ENCODE measurements around the gene SAMHD1.
"Not testable (repeated sequence)": the region's sequence is repeated elsewhere in the genome, so short reads cannot be mapped to it uniquely, and the experiment has no call there.

Gene SAMHD1

DNA sequence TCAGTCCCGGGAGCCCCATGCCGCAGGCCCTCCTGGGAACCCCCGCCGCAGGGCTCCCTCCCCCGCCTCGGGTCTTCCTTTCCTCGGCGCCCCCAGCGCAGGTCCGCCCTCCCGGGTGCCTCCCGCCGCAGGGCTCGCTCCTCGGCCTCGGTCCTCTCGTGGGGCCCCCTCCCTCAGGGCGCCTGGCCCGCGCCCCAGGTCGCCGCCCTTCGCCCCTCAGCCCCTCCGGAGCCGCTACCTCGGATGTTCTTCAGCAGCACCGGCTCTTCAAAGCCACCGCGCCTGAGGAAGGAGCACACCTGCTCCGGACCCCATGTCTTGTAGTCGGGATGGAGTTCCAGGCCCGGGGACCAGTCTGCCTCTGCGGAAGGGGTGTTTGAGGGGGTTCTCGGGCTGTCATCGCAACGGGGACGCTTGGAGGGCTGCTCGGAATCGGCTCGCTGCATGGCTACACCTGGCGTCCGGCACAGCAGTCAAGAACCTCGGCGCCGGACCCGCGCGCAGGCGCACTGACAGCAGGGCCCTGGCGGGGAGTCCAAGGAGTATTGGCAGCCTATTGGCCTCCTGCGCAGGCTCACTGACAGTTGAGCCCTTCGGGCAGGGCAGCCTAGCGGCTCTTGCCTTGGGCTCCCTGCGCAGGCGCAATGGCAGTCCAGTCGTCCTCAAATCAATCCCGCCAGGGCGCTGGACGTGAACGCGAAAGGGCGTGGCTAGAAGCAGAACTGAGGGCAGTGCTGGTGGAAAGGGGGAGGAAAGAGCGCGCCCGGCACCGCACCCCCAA is at the start of gene SAMHD1:
TSS of gene SAMHD1 (minus strand) at position 511 of the 781 bp plus-strand sequence. CDS start at position 446, 65 bp downstream.
- DNase-seq (ENCODE audit: low spot score): peak; percentile 94

DNA sequence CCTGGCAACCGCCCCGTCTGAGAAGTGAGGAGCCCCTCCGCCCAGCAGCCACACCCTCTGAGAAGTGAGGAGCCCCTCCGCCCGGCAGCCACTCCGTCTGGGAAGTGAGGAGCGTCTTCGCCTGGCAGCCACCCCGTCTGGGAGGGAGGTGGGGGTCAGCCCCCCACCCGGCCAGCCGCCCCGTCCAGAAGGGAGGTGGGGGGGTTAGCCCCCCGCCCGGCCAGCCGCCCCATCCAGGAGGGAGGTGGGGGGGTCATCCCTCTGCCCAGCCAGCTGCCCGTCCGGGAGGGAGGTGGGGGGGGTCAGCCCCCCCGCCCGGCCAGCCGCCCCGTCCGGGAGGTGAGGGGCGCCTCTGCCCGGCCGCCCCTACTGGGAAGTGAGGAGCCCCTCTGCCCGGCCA is 48.7 kb upstream of the SAMHD1 start:
- not testable (repeated sequence) for DNase-seq (ENCODE audit: low spot score)

DNA sequence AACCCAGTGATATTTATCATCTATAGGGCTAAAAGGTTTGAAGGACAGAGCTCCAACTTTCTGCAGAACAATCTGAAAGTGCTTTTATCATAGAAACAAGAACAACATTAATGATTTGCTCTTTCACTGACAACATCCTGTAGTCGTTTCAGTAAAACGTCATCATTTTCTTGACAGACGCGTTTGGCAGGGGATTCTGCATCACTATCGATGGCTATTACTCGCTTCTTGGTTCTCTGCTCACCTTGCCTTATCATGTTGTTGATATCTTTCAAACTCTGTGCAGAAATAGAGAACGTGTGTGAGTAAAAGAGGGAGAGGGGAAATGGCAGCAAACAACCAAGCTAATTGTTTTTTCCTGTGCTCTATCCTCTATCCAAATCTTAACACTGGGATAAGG is 47.1 kb upstream of the SAMHD1 start:
- DNase-seq (ENCODE audit: low spot score): no peak

DNA sequence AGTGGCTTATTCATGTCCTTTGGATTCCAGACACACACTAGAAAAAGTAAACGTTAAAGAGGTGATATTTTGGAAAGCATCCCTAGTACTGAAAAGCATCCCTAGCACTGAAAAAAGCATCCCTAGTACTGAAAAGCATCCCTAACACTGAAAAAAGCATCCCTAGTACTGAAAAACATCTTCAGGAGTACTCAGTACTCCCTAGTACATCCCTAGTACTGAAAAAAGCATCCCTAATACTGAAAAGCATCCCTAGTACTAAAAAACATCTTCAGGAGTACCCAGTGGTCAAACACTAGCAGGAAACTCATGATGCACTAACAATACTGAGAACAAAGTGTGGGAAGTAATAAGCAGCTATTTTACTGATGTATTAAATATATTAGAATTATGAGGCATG is 45.6 kb upstream of the SAMHD1 start:
- no peak for DNase-seq (ENCODE audit: low spot score)

DNA sequence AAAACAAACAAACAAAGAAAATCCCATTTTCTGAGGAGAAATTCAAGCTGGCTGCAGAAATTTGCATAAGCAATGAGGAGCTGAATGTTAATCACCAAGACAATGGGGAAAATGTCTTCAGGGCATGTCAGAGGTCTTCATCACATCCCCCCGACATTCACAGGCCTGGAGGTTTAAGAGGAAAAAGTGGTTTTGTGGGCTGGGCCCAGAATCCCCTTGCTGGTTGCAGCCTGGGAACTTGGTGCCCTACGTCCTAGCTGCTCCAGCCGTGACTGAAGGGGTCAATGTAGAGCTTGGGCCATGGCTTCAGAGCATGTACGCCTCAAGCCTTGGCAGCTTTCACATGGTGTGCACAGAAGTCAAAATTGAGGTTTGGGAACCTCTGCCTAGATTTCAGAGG is 42.7 kb upstream of the SAMHD1 start:
- not testable (repeated sequence) for DNase-seq (ENCODE audit: low spot score)

DNA sequence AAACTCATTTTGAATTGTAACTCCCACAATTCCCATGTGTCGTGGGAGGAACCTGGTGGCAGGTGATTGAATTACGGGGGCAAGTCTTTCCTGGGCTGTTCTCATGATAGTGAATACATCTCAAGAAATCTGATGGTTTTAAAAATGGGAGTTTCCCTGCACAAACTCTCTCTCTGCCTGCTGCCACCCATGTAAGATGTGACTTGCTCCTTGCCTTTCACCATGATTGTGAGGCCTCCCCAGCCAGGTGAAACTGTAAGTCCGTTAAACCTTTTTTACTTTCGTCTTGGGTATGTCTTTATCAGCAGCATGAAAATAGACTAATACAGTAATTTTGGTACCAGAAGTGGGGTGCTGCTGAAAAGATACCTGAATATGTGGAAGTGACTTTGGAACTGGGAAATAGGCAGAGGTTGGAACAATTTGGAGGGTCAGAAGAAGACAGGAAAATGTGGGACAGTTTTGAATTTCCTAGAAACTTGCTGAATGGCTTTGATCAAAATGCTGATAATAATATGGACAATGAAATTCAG is 41.4 kb upstream of the SAMHD1 start:
- DNase-seq (ENCODE audit: low spot score): no peak

DNA sequence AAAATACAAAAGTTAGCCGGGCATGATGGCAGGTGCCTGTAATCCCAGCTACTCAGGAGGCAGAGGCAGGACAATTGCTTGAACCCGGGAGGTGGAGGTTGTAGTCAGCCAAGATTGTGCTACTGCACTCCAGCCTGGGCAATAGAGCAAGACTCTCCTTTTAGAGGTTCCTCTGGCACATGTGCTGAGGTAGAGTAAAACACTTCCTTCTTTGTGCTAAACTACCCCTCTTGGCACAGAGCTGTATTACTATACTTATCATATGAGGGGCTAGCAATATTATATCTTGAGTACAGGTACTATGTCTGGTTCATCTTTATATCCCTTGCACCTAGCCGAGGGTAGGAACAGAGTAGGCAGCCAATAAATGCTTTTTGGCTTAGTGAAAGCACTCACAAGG is 40.2 kb upstream of the SAMHD1 start:
- DNase-seq (ENCODE audit: low spot score): no peak

DNA sequence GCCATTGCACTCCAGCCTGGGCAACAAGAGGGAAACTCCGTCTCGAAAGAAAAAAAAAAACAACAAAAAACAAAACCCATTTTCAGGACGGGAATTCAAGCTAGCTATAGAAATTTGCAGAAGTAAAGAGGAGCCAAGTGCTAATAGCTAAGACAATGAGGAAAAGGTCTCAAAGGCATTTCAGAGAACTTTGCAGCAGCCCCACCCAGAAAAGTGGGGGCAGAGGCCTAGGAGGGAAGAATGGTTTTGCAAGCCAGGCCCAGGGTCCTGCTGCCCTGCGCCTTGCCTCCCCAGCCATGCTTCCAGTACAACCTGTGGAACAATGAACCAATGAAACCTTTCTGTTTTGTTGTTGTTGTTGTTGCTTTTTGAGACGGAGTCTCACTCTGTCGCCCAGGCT is 38.3 kb upstream of the SAMHD1 start:
- no peak for DNase-seq (ENCODE audit: low spot score)

DNA sequence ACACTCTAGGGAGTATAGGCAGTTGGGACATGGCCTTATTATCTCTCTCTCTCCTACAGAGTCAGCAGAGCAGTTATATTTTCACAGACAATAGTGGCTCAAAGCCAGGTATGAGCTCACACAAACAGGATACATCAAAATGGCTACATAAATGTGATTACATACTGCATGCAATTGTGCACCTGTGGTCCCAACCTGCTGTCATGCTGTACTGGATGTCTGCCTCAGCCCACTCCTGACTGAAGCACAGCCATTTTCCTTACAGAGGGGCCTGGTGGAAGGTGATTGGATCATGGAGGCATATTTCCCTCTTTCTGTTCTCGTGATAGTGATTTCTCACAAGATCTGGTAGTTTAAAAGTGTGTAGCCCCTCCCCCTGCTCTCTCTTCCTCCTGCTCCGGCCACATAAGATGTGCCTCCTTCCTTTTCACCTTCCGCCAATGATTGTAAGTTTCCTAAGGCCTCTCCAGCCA is 37.0 kb upstream of the SAMHD1 start:
- peak; percentile 23 for DNase-seq (ENCODE audit: low spot score)

DNA sequence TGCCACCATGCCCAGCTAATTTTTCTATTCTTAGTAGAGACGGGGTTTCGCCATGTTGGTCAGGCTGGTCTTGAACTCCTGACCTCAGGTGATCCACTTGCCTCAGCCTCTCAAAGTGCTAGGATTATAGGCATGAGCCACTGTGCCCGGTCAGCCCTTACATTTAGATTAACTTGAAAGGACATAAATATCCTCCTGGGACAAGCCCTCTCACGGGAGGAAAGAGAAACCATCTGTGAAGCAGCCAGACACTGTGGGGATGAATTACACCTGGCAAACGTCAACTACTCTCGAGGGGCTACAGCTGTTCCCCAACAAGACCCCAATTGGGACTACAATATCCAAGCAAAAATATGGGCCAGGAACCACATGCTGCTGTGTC is 32.7 kb upstream of the SAMHD1 start:
- DNase-seq (ENCODE audit: low spot score): no peak

DNA sequence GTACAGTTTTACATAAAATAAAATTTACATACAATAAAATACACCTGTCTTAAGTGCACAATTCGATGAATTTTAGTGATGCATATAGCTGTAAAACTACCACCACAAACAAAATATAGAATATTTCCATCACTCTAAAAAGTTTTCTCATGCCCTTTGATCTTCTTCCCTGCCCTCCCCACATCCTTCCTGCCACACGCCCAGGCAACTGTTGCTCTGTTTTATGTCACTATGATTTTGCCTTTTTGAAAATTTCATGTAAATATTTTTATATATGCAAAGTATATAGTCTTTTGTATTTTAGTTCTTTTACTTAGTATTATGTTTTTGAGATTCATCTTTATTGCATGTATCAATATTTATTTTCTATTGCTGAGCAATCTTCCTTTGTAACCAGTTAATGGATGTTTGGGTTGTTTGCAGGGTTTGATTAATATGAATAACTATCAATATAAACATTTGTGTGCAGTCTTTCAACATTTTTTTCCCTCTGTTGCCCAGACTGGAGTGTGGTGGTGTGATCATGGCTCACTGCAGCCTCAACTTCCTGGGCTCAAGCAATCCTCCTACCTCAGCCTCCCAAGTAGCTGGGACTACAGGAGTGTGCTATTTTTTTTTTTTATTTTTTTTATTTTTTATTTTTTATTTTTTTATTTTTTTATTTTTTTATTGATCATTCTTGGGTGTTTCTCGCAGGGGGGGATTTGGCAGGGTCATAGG is 23.8 kb upstream of the SAMHD1 start:
- DNase-seq (ENCODE audit: low spot score): peak; percentile 79

DNA sequence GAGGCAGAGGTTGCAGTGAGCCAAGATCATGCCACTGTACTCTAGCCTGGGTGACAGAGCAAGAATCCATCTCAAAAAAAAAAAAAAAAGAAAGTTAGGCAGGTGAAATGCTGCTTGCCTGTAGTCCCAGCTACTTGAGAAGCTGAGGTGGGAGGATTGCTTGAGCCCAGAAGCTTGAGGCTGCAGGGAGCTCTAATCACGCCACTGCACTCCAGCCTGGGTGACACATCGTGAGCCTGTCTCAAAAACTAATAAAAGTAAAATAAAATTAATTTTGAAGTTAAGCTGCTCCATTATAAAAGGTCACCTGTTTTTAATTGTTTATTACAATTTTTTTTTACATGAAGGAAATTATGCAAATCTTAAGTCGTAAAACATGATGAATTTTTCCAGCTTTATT is 23.2 kb upstream of the SAMHD1 start:
- peak; percentile 21 for DNase-seq (ENCODE audit: low spot score)

DNA sequence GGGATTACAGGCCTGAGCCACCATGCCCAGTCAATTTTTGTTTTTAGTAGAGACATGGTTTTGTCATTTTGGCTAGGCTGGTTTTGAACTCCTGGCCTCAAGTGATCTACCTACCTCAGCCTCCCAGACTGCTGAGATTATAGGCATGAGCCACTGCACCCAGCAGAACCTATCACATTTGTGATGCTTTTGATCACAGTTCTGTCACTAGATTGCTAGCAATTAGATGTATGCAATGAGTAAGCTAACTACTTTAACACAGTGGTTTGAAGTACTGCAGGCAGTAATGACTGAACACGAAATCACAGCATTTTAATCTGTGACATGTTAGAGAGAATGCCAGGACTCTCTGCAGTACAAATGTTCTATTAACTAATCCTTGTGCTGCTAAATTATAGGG is 19.6 kb upstream of the SAMHD1 start:
- peak; percentile 34 for DNase-seq (ENCODE audit: low spot score)

DNA sequence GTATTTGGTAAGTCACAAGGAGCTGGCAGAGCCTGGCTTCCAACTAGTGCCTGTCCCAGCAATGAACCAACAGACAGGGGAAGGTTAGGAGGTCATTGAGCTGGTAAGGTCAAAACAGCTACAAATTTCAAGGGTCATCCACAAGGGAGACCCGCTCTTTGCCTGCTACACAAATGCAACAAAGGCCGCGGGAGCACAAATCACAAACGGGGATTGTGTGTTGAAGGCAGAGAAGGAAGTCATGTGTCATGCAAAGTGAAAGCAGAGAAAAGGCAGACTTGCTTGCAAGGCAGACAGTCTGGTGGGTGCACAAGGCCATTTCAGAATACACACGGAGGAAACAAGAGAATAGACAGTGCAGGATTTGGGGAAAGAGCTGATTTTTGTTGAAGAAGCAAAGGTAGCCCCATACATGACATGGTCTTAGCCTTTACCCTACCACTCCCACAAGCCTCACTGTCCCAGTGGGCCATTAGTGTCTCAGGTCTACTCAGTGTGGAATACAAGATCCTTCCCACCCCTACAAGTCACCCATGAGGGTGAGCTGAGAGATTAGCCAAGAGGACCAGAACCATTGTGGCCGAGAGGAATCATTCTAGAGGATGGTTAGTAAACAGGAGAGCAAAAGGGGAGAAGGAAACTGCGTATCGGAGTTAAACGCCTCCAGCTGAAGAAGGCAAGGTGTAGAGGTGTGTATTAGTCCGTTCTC is 18.1 kb upstream of the SAMHD1 start:
- peak; percentile 55 for DNase-seq (ENCODE audit: low spot score)

DNA sequence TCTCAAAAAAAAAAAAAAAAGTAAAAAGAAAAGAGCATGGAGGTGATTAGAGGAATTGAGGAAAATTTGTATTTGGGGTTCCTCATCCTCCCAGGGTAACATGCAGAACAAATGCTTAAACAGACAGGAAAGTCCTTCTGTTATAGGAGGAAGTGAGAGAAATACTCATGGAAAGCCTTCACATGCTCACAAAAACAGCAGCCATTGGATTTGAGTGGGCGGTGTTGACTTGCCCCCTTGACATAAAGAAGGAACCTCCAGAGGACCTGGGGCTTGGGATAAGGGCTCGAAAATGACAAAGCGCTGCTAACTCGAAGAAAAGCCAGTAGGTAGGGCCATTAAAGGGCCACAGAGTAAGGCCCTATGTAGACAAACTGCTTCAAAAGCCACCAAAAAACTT is 17.5 kb upstream of the SAMHD1 start:
- DNase-seq (ENCODE audit: low spot score): no peak

DNA sequence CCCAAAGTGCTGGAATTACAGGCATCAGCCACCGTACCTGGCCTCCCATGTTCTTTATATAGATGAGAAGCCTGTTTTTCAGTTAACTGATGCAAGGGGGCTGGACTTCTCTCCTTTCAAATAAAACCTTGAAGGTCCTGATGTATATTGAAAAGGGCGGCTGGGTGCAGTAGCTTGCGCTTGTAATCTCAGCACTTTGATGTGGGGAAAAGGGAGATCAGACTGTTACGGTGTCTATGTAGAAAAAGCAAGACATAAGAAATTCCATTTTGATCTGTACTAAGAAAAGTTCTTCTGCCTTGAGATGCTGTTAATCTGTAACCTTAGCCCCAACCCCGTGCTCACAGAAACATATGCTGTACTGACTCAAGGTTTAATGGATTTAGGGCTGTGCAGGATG is 16.1 kb upstream of the SAMHD1 start:
- DNase-seq (ENCODE audit: low spot score): peak; percentile 34

DNA sequence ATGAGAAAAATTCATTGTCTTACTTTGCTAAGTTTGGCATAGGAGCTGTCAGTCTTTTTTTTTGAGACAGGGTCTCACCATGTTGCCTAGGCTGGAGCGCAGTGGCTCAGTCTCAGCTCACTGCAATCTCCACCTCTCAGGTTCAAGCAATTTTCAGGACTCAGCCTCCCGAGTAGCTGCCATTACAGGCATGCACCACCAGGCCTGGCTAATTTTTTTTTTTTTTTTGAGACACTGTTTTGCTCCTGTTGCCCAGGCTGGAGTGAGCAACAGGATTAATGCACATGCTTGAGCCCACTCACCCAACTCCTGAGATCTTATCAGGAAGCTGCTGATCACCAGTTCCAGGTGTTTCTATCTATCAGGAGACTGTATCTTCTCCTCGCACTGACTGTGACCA is 15.5 kb upstream of the SAMHD1 start:
- DNase-seq (ENCODE audit: low spot score): not testable (repeated sequence)

DNA sequence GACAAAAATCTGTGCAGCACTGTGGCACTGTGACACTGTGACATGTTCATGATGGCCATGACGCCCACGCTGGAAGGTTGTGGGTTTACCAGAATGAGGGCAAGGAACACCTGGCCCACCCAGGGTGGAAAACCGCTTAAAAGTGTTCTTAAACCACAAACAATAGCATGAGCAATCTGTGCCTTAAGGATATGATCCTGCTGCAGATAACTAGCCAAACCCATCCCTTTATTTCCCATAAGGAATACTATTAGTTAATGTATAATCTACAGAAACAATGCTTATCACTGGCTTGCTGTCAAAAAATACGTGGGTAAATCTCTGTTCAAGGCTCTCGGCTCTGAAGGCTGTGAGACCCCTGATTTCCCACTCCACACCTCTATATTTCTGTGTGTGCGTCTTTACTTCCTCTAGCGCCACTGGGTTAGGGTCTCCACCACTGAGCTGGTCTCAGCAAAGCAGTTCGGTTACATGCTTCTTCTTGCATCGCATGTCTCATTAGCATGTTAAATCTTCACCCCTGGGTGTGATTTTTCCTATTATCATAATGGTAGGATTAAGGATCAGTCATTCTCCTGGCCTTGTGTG is 10.9 kb upstream of the SAMHD1 start:
- not testable (repeated sequence) for DNase-seq (ENCODE audit: low spot score)

DNA sequence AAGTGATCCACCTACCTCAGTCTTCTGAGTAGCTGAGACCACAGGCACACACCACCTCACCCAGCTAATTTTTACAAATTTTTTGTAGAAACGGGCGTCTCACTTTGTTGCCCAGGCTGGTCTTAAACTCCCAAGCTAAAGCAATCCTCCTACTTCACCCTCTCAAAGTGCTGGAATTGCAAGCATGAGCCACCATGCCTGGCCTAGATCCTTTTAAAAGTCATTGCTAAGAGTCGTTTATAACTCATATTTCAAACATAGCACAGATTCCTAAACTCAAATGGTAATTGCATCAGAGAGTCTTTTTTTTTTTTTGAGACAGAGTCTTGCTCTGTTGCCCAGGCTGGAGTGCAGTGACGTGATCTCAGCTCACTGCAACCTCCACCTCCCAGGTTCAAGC is 7.7 kb upstream of the SAMHD1 start:
- no peak for DNase-seq (ENCODE audit: low spot score)

DNA sequence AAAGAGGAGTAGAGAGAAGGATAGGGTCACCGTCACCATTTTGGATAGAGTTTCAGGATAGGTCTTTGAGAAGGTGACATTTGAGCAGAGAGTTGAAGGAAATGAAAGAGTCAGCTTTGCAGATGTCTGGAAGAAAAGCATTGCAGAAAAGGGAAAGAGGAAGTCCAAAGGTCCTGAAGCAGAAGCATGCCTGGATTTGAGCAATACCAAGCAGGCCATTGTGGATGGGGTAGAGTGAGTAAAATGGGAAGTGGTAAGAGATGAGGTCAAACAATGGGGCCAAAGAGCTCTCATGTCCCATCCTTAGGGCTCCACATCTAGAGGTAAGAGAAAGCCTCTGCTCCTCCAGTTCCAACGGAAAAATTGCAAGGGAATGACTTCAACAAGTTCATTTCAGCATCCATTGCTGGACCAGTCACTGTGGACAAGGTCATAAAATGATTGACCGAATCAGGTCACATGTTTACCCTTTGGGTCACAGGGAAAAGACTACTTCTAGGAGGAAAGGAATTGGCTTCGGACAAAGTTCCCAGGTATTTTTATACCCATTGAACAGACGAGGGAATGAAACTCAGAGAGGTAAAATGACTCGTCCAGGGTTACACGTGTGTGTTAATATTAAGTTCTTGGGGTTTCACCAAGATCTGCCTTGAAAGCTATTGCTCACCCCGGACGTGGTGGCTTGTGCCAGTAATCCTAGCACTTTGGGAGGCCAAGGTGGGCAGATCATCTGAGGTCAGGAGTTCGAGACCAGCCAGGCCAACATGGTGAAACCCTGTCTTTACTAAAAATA is 6.6 kb upstream of the SAMHD1 start:
- DNase-seq (ENCODE audit: low spot score): no peak

DNA sequence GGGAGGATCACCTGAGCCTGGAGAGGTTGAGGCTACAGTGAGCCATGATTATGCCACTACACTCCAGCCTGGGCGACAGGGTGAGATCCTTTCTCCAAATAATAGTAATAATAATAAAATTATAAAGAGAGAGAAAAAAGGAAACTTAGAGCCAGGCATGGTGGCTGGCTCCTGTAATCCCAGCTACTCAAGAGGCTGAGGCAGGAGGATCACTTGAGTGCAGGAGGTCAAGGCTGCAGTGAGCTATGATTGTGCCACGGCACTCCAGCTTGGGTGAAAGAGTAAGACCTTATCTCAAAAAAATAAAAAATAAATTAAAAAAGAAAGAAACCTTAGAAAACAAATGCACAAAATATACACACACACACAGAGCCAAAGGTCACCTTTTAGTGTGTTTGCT is 5.2 kb upstream of the SAMHD1 start:
- DNase-seq (ENCODE audit: low spot score): no peak

All from CD4-positive, alpha-beta T cell treated with Interleukin-15 for 4 hours (primary cell).